ENCODE data around the gene IMPDH1.

DNA sequence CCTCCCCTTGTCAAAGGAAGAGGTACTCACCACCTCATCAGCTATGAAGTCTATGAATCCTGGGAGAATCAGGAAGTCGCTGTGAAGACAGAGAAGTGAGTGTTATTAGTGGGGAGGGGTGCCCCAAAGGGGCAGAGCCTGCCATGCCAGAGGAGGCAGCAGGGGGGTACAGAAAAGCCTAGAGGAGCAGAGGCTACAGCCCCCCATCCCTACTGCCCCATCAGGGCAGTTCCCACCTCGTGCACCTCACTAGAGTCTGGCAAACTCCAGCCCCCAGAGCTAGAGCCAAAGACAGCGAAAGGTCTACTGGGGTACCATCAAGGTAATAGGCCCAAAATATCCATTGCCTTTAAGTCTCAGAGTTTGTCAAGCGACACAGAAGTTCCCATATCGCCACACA, 6.1 kb downstream of the IMPDH1 start:
- TF ChIP-seq CTCF (IDR thresholded peaks at IDR 0.05; ENCODE audit: low read length) (no peak), EZH2 (IDR thresholded peaks at IDR 0.05; ENCODE audit: borderline replicate concordance, low read length) (no peak)

Data from OCI-LY1 (cell line).